Hematopoietic multipotent progenitor cell treated with erythropoietin and hydrocortisone succinate and interleukin-3 and kit ligand, for 6 days (in vitro differentiated cells): ENCODE measurements around the gene TRIM66.

Experiments
- DNase-seq: peaks from one replicate; pipeline ENCODE4 v3.0.0-alpha.2; 2015

The TRIM66 gene

DNA sequence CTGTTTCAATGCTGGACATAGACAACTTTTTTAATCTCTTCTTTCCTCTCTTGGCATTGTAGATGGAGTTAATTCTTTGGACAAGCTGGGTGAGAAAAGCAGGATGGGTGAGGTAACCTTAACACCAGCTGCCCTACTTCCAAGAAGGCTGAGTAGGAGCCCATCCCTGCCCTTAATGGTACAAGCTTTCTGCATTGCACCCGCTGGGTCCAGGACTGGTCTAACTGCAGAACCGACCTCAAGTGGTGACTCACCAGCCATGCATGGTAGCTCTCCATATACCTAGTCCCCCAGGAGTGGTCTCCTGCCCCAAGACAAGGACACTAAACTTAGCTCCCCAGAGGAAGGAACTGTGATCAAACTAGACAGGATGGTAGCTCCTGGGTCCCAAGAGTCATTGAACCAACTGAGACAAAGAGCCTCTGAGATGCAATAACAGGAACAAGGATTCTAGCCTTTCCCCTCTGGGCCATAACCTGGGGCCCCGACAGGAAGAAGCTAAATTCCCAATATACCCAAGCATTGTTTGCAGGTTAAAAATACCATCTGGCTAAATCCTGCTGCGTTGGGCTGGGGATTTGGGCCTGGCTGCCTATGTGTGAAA, 32.3 kb upstream of the TRIM66 start:
- no peak for DNase-seq

DNA sequence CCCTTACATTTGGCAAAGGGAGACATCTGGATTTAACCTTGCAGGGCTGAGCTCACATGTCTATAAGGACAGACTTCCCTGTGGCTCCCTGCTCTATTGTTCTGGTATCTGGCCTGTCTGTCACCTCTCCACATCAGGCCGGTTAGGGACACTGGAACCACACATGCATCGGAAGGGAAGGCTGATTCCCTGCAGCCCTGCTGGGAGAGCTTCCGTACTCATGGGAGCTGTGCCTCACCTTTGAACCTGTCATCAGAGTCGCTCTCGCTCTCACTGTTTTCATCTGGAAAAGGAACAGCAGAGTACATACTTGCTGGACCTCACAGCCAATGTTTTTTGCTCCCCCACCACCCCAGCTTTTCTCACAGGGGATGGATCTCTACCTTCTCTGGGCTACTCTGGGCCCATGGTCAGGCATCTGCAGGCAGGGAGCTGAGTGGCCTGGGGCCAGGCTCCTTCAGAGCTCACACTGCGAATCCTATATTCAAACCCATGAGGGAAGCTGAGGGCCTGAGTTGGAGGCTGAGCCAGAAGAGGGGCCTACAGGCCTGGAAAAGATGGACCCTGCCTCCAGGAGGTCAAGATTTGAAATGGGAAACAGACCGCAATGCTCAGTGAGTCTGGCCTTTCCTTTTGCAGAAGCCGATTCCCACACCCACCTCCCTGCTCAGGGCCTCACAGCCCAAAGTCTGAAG, 31.4 kb upstream of the TRIM66 start:
- no peak for DNase-seq

DNA sequence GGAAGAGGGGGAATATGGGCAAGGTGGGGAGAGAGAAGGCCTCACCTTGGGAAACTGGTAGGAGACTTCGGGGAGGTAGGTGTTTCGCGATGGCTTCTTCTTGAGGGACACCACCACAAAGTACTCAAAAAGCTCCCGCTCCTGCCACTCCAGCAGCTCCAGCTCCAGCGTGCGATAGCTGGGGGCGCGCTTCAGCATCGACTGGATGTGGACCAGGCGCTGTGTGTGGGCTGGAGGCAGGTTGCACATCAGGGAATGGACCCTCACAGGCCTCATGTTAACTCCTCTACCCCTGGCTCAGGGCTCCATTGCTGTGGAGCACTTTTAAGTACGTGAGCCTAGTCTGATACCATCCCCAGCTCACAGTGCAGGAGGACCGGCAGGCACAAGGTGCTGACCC, 30.0 kb upstream of the TRIM66 start:
- DNase-seq, result no peak

DNA sequence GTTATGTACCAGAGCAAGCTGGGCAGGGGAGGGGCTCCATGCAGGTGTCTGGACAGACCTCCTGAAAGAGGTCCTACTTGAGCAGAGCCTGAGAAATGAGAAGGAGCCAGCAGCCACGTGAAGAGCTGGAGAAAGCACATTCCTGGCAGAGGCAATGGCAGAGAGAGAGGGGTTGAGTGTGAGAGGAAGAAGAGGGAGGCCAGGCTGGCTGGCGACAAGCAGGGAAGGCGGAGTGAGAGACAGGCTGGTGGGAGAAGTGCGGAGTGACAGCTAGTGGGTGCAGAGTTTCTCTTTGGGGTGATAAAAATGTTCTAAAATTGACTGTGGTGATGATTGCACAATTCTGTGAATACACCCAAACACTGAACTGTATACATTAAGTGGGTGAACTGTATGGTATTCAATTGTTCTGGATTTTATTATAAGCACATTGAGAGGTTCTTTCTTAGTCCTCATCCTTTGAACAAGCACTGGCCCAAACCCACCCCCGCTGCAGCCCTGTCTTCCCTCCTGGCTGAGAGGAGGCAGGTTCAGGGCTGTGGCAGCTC, 29.5 kb upstream of the TRIM66 start:
- no peak for DNase-seq

DNA sequence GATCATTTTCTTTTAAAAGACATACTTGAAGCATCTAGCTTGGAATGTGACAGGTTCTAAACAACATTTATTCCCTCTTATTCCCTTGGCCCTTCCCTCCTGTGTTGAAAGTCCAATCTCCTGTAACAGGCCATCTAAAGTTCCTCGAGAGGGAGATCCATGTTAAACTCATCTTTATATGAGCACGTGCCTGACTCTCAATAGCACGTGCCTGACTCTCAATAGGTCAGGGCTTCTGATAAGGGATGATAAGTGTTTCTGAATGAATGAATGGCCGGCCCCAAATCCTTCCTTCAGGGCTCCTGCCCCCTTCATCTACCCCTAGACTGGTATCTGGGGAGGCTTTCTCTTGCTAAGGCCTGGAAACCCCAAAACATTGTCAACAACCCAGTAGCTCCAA, 27.3 kb upstream of the TRIM66 start:
- no peak for DNase-seq

DNA sequence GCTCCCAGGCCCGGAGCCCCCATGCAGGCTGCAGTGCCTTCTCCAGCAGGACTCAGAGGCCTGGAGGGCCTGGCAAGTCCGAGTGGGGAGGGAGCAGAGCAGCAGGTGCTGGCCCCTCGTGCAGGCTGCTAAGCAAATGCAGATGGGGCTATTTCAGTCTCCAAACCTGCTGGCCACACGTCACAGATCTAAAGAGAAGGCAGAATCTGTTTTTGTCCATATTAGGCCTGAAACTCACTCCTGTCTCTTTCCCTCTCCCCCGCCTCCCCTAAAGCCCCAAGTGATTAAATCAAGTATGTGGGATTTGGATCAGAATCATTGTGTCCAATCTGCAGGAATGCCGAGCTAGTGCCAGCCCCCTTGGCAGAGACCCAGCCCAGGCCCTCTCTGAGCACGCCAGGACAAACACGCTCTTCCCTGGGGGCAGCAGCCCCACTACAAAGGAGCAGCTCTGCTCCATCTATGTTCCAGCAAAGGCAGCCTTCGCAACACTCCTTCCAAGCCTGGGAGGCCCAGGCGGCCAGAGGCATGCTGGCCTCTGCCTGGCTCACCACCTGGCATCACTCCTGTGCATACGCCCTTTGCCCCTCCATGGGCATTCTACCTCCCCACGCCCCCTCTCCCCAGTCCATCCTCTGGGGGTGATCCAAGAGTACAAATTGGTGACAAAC, 26.7 kb upstream of the TRIM66 start:
- no peak for DNase-seq

DNA sequence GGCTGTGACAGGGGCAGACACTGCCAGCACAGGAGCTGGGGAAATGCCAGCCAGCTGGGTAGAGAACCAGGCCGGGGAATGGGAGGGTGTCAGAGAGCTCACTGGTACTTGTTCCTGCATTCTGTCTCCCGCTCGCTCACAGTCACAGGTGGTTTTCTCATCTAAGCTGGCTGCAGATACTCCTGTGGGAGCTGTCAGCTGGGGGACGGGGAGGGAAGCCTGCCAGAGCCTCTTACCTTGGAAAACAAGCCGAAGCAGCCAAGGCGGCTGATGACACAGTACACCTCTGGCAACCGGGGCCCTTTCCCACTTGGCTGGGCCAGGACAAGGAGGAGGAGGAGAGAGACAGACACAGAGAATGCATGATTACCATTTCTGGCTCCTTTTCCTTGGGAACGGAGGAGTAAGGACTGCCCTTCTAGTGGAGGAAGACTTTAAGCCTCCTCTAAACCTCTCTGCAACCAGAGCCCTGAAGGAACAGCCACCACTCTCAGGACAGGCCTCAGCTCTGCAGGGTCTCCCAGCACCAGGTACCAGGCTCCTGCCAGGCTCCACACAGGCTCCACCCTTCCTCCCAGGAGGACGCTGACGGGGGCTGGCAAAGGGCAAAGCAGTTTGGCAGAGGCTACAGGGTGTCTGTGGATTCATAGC, 25.2 kb upstream of the TRIM66 start:
- no peak for DNase-seq

DNA sequence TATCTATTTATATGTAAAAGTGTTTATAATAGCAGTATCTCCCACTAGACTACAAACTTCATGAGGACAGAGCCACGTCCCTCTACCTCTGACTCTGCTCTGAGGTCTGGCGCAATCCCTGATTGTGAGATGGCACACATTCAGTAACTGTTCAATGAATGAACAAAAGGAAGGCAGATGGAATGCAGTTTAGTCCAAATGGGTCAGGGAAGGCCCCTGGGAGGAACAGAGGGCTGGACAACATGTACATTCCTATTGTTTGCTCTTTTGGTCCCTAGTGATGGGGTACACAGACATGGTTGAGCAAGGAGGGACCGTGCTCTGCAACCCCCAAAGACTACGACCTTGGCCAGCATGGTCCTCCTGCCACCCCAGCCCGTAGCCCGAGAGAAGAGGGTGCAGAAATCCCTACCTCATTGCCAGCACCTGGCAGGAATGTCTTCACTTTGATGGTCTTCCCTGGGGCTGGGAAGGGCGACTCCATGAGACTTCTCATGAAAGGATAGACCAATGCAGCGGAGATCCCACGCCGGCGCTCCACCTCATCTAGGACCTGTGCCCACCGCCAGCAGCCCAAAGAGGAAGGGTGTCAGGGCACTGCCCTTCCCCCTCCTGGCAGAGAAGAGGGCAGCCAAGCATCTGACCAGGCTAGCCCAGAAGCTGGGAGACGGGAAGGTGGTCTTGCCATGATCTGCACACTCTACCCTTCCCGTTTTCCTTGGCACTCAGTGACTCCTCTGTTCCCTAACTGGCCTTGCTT, 24.4 kb upstream of the TRIM66 start:
- DNase-seq, result no peak

DNA sequence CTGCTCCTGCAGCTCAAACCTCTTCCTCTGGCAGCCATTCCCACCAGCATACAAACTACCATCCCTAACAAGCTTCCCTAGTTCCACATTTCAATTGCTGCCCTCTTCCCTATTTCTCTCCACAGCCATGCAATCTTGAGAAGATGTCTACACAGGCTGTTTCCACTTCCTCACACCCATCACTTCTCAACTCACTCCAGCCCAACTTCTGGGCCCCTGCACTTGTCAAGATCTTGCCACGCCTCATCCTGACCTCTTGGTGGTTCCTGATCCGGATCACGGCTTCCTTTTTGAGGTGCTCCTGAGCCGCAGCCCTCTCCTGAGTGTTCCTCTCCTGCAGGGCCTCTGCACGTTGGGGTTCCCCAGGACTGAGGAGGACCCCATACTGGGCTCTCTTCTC, 22.7 kb upstream of the TRIM66 start:
- DNase-seq, result no peak

DNA sequence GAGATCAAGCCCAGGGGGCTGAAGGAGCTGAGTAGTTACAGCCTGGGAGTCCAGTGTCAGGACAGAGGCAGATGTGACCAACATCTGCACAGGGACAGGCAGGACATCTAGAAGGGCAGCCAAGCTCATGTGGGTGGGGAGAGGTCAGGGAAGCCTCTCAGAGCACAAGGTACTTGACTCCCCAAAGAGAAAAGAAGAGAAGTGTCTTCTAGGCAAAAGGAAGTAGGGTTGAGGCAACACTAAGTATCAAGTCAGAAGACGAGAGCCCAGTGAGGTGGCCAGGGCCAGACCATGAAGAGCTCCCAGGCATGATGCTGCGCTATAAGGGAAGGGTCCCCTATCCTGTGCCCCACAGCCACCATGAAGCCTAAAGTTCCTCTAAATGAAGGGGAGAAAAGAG, 21.7 kb upstream of the TRIM66 start:
- no peak for DNase-seq

DNA sequence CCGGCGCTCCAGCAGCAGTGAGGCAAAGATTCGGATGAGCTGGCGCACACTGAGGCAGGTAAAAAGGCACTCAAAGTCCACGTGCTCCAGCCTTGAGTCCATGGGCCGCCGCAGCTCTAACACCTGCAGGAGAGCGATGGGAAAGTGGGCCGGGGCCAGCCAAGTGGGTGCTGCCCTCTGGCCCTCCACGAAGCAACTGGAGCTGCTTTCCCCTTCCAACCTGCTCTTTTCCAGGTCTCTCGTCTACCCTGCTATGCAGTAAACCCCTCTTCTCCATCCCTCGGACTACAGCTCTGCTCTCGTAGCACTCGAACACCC, 20.1 kb upstream of the TRIM66 start:
- DNase-seq, result no peak

DNA sequence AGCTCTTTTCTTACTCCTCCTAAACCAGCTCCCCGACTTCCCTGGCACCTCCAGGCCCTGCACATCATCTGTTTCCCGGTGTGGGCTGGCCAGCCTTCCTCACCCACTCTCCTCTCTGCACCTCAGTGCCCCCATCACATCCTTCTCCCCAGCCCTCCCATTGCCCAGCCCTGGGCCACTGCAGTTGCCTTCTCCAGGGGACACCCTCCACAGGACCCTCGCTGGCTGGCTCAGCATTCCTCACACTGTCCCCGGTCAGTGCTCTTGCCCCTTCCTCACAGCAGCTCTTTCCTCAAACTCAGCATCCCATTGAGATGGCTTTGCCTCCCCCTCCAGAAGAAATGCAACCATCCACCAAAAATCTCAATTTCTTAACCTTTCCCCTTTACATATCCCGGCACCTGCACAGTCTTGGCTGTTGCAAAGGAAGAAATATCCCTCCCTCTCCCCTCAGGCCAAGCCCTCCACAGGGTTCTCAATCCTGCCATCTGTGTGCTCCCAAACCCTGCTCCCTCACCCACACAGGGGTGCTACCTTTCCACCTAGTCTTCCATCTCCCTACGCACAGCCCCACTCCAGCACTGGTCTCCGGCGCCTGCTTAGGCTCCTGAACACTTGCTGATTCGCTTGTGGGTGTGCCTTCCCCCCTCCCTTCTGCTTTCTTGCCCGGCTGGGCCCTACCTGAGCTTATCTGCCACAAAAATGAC, 19.6 kb upstream of the TRIM66 start:
- no peak for DNase-seq

DNA sequence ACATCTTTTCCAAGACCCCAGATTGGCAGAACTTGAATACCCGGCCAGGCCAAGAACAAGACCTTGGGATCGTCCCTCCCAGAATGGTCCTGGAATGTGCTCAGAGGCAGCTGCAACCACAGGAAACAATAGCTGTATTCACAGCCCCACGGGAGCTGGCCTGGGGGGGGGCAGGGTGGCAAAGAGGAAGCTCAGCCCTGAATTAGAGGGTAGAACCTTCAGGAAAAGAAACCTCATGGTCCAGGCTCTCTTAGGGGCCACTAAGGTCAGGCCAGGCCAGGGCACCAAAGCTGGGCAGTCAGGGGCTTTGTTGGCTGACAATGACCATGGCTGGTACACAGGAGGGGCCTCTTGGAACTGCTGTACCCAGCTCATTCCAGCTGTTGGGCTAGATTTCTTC, 17.4 kb upstream of the TRIM66 start:
- no peak for DNase-seq

DNA sequence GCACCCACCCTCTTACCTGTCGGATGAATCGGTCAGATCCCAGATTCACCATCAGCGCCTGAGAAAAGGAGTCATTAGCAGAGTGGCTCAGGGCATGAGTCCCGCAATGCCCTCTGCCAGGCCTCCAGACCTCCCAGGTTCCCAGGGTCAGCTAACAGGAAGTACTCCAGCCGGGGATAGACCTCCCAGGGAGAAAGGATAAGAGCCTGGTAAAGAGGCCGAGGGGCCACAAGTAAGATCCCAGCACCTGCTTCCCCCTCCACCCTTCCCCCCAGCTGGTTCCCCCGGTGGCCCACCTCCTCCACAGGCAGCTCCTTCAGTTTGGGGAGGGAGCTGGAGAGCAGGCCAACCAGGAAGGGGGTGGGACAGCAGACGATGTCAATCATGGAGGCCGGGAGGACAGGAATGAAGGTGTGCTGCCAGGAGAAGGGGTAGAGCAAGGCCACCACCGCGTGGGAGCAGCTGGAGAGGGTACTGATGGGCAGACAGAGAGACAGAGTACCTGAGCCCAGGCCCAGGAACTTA, 16.5 kb upstream of the TRIM66 start:
- DNase-seq, result no peak

DNA sequence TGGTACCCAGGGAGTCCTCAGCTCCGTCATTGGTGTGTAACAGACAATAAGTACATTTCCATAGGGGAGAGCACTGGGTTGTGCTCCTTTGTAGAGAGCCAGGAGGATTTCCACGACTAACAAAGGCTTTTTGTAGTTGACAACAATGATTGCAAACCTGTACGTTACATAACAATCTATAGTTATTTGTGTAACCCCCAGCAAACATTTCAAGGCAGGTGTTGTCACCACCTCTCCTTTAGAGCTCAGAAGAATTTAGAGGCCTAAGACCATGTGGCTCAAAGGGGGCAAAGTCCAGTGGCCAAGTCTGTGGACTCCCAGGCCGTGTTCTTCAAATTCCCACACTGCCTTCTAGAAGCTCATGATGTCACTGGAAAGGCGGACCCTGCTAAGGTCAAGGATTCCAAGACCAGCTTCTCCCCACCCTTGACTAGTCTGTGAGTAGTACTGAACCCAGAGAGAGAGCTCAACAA, 15.9 kb upstream of the TRIM66 start:
- no peak for DNase-seq

DNA sequence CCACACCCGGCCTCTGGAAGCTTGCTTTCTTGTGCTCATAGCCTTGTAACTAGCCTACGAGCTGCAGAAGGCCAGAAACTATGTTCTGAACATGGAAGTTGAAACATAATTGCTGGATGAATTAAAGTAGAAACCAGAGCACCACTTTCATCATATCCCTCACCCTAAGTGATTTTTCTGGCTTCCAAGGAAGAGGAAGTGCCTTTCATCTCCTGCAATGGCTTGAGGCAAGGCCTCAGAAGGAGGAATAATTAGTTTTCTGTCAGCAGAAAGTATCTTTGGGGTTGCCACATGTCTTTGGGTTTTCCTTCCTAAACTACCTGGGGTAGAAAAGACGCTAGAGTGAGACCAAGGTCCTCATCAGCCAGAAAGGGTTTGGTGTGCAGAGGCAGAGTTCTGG, 14.6 kb upstream of the TRIM66 start:
- DNase-seq, result no peak

DNA sequence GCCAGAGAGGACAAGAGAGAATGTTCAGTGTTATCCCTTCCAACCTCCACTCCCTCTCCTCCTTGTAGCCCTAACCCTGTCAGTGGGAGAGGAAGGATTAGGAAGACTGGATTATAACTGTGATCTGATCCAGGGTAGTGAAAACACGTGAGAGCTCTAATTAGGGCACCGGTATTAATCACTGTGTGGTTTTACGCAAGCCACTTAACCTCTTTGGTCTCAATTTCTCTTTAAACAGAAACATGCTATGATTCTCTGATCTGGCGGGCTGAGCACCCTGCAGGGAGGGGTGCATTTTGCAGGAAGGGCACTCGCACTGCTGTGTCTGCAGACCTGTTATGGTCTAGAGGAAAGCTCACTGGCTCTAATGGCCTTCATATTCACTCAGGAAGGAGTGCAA, 11.7 kb upstream of the TRIM66 start:
- no peak for DNase-seq

DNA sequence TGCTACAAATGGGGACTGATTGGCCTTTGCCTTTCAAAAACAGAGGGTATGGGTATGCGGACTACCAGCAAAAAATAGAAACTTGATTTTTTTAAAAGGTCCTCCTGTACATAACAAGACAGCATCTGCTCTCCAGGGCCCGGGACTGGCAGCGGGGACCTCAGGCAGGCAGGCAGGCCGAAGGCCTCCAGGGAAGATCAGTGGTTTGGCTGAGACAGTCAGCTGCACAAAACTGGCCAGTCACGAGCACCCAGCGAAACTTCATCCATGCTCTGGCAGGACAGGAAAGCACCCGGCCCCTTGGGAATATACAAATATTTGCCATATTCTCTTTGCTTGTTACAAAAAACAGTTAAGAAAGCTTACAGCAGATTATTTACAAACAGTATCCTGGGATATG, 11.1 kb upstream of the TRIM66 start:
- no peak for DNase-seq

DNA sequence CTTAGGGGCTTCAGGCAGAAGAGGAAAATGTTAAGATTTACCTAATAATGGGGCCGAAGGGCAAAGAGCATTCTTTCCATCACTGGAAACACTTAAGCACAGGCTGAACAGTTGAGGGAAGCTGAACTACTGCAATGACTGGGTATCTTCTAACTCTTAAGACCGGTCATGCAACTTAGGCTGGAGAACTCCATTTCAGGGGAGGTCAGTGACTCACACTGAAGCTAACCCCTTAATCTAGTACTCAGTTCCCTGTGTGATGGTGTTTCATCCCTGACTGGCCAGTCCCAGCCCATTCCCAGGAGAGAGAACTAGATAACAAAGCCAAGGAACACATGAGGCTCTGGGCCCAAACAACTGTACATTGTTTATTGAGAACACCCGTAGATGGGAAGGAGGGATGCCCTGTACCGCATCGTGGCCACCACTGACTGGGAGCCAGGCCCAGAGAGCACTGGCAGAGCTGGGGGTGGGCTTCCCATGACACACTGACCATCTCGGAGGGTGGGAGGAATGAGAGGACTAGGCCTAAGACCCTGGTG, 10.6 kb upstream of the TRIM66 start:
- no peak for DNase-seq

DNA sequence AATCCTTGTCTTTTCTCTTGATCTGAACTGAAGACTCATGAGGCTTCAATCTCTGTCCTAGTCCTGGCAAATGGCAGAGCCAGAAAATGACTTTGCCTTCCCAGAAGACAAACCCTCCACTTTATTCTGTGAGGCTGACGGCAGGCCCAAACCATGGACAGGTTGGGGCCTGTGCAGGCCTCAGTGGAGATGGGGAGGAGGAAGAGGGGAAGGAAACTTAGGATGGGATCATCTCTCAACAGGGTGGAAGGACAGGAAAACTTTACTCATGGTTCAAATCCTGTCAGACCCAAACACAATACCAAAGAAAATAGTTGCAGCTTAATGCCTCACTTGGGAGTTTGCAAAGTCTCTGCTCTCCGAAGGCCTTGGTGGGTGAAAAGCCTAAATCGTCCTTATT, 10.0 kb upstream of the TRIM66 start:
- no peak for DNase-seq

DNA sequence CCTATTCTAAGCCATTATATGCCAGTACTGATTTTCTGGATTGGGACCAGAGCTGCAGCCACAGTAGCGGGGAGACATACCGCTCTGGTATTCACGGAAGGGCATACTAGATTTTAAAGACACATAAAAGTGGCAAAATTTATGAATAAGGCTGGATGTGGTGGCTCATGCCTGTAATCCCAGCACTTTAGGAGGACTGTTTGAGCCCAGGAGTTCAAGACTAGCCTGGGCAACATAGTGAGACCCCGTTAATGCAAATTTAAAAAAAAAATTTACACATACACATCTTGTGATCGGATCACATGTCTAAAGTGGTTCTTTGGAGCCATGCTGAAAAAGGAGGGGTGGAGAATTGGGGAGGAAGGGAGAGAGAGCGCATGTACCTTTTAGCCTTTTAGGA, 9.1 kb upstream of the TRIM66 start:
- DNase-seq, result no peak
